HCEC 1CT (cell line): ENCODE results near the gene RBKS.
"Not testable (repeated sequence)": the region's sequence is repeated elsewhere in the genome, so short reads cannot be mapped to it uniquely, and the experiment has no call there.

Experiments used
- DNase-seq: peaks from one replicate; pipeline ENCODE4 v3.0.0-alpha.2; 2017

RBKS gene

GRCh38 chr2:27904405-27904665, 14.1 kb upstream of the RBKS start:
- no peak for DNase-seq

- peak; percentile 44 for DNase-seq
Measured at GRCh38 chr2:27903649-27904404, 13.6 kb upstream of the RBKS start.

- DNase-seq = no peak
Measured at GRCh38 chr2:27903018-27903417, 12.8 kb upstream of the RBKS start.

GRCh38 chr2:27902098-27902497, 11.9 kb upstream of the RBKS start:
- DNase-seq = no peak

- DNase-seq = no peak
Measured at GRCh38 chr2:27901234-27901633, 11.0 kb upstream of the RBKS start.

- DNase-seq = no peak
Measured at GRCh38 chr2:27897717-27898116, 7.5 kb upstream of the RBKS start.

GRCh38 chr2:27893006-27893405, 2.8 kb upstream of the RBKS start:
- DNase-seq = no peak

- no peak for DNase-seq
Measured at GRCh38 chr2:27891673-27892105, 1.5 kb upstream of the RBKS start.

- DNase-seq = peak; percentile 79
Measured at GRCh38 chr2:27890924-27891672, 911 bp upstream of the RBKS start.

GRCh38 chr2:27889774-27890145, 427 bp downstream of the RBKS start:
- DNase-seq = no peak

- DNase-seq = peak; percentile 10
Measured at GRCh38 chr2:27888790-27889189, 1.4 kb downstream of the RBKS start.

- no peak for DNase-seq
Measured at GRCh38 chr2:27887830-27888229, 2.4 kb downstream of the RBKS start.

- no peak for DNase-seq
Measured at GRCh38 chr2:27887111-27887510, 3.1 kb downstream of the RBKS start.

GRCh38 chr2:27886322-27886721, 3.9 kb downstream of the RBKS start:
- DNase-seq = no peak

GRCh38 chr2:27885661-27886060, 4.5 kb downstream of the RBKS start:
- DNase-seq = peak; percentile 46

- DNase-seq = peak; percentile 57
Measured at GRCh38 chr2:27885234-27885633, 5.0 kb downstream of the RBKS start.

GRCh38 chr2:27884601-27885000, 5.6 kb downstream of the RBKS start:
- DNase-seq = no peak

- not testable (repeated sequence) for DNase-seq
Measured at GRCh38 chr2:27882584-27882922, 7.6 kb downstream of the RBKS start.

- not testable (repeated sequence) for DNase-seq
Measured at GRCh38 chr2:27881815-27882583, 8.2 kb downstream of the RBKS start.

- DNase-seq = no peak
Measured at GRCh38 chr2:27878825-27879224, 11.4 kb downstream of the RBKS start.

- DNase-seq = no peak
Measured at GRCh38 chr2:27875089-27875881, 14.9 kb downstream of the RBKS start.

GRCh38 chr2:27873091-27873490, 17.1 kb downstream of the RBKS start:
- no peak for DNase-seq

GRCh38 chr2:27871802-27872201, 18.4 kb downstream of the RBKS start:
- no peak for DNase-seq
